NCI-H146 treated with DMSO at 0.1 percent for 48 hours (cell line): Measurements from ENCODE around the gene RPL35A.
"Not testable (repeated sequence)": the region's sequence is repeated elsewhere in the genome, so short reads cannot be mapped to it uniquely, and the experiment has no call there.

Experiments used
- DNase-seq: peaks from one replicate; lab custom pipeline; 2025; ENCODE audit not compliant: unreplicated experiment; lab: John Stamatoyannopoulos, UW

The RPL35A gene

DNA sequence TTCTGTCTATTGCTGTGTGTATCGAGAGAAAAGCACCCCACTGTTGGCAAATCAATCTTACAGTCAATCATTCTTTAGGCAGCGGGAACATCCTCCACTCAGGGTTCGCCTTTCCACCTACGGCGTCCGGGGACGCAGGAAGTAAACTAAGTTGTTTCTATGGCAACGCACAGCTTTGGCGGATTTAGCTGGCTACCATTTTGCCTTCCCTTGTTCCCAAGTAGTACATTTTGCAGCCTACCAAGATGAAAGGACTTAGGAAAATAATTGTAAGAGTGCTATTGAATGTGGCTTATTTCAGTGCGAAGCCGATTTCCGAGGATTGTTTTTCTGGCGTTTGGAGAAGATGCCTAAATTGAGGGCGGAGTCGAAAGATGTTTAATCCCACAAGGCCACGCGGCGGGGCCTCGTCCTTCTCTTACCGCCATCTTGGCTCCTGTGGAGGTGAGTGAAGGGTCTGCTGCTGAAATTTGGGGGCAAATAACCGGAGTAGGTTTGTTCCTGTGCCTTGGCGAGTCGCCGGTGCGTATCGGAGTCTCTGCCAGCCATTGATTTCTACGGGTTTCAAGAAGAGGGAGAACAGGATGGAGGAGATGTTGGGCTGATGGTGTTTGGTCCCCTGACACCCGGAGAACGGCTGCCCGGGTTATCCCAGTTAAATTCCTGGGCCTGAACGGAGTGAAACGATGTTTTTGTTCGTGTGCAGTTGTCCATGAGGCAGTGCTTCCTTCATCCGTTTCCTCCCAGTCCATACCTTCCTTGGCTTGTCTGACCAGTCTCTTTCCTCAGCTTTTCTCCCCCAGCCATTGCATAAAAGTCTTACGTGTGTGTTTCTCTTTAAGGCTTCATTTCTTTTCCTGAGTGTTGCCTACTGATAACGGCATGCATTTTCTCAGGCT is at the start of gene RPL35A:
Gene RPL35A (plus strand): TSS at position 413 of the 899 bp plus-strand sequence. CDS start 778 bp downstream, outside the sequence.
- DNase-seq = peak; percentile 98

DNA sequence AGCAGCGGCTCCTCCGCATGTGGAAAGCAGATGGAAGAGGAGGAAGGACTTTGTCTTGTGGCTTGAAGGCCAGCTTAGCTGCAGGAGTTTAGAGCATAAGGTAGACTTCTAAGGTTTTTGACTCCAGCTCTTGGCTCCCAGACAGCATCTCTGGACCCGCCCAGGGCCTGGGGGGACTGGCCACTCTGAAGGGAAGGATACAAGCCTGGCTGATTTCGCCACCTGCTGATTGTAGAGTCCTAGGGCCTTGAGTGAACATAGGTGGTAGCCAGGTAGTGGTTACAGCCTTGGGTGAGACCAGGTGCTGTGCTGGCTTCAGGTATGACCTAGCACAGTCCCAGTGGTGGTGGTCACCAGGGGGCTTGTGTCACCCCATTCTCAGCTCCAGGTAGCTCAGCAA is 48.4 kb upstream of the RPL35A start:
- DNase-seq = no peak

DNA sequence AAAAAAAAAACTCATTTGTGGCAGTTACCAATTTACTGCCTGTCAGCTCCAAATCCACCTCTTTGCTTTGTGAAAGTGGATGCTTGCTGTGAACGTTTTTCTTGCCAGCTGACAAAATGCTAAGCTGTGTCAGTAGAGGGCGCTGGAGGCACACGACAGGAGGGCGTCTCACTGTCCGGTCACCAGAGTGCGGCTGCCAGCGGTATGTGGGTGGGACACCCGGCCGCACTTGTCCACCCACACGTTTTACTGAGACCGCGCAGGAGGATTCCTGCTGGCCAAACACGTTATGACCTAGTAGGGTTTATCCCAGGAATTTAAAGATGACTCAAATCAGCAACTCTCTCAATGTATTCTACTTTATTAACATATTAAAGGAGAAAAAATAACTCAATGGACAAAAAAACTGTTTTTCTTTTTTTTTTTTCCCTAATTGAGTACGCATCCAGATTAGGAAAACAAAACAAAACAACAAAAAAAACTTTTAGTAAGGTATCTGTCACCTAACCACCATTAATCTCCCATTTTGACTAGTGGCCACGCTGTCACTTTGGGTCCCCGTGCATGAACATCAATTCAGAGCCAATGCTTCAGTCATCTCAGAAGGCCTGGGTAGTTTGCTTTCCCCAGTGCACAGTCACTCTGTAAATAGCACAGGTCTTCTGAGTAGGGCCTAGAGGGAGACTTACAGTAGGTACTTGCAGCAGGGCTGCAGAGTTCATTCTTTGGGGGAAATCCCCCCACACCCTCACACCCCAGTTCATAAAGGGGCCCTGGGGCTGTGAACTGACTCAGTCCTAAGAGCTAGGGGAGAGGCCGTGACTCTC is 43.8 kb upstream of the RPL35A start:
- DNase-seq = peak; percentile 63

DNA sequence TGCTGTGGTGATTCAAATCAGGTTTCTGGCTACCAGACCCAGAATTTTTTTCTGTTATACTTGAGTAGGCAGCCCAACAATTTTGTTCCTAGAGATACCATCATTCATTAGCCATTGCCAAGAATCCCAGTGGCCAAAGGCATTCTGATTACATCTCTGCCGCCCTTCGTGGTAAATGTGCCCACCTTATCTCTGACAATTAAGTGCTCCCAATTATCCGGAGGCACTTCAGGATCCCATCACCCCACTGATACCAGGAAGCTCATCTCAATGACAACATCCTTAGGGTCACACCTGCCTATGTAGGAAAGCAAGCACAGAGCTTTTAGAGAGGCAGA is 43.2 kb upstream of the RPL35A start:
- no peak for DNase-seq

DNA sequence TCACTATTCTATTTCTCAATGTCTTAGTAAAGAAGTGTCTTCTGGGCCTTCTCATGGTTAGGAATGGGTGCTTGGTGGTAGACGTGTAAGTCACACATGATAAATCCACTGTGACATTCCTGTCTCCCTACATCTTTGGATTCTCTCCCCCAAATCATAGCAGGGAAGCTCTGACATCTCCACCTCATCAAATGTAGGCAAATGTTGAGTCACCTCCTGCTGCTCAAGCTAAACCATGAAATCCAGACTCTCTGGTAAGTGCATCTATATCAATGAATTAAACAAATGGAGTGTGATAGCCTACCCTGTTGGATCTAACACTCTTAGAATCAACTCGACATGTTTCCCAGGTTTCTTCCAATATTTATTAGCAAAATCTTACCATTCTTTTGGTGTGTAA is 42.8 kb upstream of the RPL35A start:
- no peak for DNase-seq

DNA sequence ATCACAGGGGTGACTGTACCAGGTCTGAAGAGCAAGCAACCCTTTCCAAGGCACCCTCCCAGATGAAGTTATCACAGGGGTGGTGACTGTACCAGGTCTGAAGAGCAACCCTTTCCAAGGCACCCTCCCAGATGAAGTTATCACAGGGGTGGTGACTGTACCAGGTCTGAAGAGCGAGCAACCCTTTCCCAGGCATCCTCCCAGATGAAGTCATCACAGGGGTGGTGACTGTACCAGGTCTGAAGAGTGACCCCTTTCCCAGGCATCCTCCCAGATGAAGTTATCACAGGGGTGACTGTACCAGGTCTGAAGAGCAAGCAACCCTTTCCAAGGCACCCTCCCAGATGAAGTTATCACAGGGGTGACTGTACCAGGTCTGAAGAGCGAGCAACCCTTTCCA is 41.4 kb upstream of the RPL35A start:
- not testable (repeated sequence) for DNase-seq

DNA sequence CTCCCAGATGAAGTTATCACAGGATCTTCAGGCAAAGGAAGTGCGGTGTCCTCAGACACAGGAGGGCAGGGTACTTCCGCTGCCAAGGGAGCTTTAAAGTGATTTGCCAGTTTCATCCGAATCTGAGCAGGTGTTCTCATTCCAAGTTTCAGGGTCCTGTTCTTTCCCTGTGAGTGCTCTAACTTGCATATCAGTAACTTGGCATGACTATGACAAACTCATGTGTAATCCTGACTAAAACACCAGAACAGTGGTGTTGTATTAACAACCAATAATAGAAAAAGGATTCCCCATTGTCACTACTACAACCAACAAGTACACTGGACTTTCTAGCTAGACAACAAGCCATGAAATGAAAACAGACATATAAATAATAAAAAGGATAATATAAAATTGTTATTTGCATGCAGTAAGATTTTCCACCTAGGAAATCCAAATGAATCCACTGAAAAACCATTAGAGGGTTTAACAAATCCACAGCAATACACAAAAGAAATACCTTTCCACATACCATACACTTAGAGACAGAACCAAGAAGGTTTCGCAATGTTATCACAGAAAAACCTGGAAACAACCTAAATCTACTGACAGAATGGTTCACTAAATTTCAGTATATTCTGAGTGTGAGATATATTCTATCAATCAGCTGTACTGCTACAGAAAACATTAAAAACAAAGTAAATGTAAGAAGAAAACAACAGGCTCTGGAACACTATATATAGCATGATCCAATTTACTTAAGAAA is 40.9 kb upstream of the RPL35A start:
- no peak for DNase-seq

DNA sequence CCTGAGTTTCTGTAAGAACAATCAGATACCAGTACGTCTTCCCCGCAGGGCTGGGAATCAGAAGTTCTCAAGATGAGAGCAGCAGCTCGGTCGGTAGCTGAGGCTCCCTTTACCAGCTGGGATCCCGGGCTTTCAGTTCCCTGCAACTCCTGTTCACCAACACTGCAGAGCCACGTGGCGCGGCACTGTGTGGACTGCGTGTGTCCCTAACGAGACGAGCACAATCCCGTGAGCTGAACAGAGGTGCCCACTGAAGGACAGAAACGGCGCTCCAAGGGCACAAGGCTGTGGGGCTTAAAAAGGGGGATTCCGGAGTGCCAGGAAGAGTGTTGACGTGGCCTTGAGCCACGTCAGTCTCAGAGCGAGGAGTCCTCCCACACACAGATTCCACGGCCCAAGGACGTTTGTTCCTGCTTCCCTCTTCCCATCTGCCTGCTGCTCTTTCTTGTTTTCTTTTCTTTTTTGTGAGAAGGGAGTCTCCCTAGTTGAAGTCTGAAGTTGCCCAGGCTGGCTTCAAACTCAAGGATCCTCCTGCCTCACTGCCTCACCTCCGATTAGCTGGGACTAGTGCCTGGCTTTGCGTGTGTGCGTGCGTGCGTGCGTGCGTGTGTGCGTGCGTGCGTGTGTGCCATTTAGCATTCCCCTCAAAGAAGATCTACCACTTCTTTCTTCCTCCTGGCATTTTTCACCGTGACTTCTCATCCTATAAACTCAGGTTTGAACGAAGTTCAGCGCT is 37.1 kb upstream of the RPL35A start:
- DNase-seq = no peak

DNA sequence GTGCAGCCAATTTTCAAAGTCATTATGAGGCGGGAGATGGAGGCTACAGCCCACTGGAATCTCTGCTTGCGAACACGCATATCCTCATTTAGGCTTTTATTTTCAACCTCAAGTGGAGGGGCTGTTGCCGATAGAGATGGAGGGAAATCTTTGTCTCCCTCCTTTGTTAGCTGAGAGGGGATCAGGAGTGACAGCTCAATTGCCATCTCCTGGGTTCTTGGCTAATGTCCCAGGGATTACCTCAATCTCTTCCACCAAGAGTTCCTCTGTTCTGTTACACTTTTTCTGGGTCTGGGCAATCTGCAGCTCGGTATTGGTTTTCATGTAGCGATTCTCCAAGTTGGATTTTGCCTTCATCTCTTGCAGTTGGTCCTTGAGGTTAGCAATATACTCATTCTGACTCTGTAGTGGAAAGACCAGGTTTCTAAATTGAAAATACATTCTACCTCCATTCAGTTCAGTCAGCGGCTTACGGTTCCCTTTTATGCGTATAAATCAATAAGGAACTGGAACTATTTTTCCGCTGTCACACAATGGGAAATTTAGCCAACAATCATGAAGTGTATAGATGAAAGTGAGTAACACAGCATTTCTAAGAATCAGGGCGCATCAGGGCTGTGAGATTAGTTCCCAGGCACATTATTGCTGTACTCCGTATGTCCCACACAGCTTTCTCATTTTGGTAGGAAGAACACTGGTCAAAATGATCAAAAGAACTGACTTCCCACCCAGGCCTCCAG is 36.2 kb upstream of the RPL35A start:
- no peak for DNase-seq

DNA sequence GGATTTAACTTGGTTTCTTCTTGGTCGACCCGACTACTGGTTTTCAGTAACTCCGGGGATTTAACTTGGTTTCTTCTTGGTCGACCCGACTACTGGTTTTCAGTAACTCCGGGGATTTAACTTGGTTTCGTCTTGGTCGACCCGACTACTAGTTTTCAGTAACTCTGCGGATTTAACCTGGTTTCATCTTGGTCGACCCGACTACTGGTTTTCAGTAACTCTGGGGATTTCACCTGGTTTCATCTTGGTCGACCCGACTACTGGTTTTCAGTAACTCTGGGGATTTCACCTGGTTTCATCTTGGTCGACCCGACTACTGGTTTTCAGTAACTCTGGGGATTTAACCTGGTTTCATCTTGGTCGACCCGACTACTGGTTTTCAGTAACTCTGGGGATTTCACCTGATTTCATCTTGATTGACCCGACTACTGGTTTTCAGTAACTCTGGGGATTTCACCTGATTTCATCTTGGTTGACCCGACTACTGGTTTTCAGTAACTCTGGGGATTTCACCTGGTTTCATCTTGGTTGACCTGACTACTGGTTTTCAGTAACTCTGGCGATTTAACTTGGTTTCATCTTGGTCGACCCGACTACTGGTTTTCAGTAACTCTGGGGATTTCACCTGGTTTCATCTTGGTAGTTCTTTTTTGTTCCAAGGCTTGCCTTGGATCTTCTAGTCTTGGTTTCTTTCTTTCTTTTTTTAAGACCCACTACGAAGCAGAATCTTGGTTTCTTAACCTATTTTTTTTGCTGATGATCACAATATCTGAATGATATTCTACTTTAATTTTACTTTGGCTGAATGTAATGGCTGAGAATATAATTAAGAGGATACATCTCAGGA is 28.3 kb upstream of the RPL35A start:
- DNase-seq = not testable (repeated sequence)

DNA sequence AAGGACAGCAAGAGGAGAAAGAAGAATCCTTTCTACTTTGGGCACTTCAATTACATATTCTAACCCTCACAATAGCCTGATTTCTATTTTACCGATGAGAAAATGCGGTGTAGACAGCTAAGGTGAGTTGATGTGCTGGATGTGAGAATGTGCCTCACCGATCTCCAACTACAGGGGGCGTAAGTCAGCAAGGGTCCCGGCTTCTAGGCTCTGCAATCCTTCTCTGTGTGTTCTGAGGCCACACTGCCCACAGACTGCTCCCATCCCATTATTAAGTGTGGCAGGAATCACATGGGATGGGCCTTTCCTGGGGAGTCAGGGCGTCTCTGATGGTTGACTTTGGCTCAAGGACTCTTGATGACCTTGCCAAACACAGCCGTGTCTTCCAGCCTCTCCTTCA is 23.6 kb upstream of the RPL35A start:
- no peak for DNase-seq

DNA sequence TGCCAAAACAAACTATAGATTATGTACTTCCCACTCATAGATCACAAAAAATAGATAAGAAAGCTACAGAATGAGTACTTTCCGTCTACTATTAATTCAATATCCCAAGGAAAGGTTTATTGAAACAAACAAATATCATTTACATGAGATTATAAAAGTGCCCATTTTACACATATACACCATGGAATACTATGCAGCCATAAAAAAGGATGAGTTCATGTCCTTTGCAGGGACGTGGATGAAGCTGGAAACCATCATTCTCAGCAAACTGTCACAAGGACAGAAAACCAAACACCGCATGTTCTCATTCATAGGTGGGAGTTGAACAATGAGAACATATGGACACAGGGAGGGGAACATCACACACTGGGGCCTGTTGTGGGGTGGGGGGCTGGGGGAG is 22.4 kb upstream of the RPL35A start:
- DNase-seq = not testable (repeated sequence)

DNA sequence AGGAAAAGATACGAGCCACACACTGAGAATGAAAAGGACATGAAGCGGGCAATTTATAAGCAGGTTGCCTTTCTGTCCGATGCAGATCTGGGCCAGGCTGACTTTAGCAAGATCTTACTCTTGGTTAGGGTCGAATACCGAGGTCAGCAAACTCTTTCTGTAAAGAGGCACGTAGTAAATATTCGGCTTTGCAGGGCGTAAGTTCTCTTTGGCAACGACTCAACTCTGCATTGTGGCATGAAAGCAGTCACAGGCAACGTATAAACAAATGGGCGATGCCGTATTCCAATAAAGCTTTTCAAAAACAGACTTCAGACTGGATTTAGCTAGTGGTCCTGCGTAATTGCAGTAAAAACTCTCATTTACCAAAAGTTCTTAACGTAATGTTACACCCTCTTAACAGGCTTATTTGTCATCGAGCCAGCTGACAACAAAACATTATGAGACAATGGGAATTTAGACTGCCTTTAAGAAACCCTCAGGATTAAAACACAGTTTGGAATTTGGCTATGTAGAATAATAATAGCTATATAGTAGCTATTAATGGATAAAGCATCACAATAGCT is 13.1 kb upstream of the RPL35A start:
- DNase-seq = no peak

DNA sequence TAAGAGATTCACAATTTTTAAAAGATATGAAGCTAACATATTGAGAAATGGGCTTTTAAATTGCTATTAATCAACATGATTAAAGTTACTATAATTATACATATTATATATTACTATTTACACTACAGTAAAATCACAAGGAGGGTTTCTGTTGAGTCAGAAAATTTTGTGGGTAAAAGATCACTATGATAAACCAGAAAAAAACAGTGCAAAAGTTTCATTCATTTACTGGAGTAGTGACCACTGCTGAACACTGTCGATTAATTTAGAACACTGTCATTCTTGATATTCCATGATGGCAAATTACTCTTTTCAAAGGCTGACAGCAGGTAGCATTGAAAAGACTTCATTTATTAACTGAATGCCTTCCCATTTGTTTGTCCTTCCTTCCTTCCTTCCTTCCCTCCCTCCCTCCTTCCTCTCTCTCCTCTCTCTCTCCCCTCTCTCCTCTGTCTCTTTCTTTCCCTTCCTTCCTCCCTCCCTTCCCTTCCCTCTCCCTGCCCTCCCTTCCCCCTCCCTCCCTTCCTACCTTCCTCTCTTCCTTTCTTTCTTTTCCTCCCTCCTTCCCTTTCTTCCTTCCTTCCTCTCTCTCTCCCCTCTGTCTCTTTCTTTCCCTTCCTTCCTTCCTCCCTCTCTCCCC is 9.1 kb upstream of the RPL35A start:
- no peak for DNase-seq

DNA sequence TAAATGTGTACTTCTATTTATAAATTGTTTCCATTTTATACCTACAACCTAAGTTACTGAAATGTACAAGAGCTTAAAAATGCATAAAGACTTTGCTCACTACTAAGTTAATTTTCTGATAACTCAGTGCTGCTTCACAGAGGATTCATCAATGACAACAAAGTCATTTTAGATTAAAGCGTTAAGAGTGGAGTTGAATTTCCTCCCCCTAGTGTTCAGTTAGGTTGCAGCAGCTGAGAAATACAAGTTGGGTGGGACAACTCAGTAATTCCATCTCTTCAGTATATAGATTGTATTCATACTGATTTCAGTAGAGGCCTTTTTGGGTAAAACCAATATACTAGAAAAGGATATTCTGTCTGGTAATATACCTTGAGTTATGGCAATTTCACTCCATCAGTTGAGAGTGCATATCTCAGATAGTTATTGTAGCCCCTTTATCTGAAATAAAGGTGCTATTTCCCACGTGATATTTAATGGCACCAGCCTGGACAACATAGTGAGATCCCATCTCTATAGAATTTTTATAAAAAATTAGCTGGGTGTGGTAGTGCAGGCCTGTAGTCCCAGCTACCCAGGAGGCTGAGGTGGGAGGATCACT is 6.9 kb upstream of the RPL35A start:
- DNase-seq = peak; percentile 43

DNA sequence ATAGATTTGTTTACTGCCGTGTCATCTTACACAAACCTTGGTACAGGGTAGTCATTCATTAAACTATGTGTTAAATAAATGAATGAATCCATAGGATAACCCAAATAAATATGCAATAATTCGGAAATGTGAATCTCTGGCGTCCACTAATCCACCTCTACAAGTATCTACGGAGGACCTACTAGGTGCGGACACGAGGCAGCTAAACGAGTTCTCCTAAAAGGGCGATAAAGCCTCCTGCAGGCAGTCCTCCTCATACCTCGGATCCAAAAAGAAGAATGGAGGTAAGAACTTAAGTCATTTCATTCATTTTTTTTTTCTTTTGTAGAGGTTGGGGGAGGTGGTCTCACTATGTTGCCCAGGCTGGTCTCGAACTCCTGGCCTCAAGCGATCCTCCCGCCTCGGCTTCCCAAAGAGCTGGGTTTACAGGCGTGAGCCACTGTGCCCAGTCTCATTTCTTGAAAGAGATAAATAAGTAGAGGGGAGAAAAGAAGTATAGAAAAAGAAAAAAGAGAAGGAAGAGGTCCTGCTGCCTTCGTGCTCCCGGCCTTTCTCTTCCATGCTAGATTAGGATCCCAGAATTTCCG is 706 bp upstream of the RPL35A start:
- no peak for DNase-seq

DNA sequence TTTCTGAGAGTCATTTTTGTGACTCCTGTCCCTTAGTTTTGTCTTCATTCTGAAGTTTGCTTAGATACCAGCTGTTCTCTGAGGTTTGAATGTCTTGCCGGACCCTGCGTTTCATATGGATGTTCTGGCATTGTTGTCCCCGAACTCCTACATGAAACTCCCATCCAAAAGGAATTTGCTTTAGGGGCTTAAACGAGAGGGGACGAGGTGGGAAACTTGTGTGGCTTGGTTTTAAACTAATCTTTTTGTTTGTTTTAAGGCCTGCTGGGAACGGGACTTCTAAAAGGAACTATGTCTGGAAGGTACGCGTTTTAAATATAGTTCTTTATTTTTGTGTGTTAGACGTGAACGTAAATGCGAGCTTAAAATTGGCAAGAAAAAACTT is 679 bp downstream of the RPL35A start:
- DNase-seq = no peak
